Measurements from ENCODE around the gene ST6GAL1. TPM values are rescaled to one million over a fixed set of nuclear protein-coding genes. Genes with fewer than 3 reads are reported as not detected.
A peak's percentile ranks its signal among the peaks of the same experiment; 100 is the strongest.

ST6GAL1 gene
- total RNA-seq, 1 donor from 2014 or later: 15.8 TPM

DNA sequence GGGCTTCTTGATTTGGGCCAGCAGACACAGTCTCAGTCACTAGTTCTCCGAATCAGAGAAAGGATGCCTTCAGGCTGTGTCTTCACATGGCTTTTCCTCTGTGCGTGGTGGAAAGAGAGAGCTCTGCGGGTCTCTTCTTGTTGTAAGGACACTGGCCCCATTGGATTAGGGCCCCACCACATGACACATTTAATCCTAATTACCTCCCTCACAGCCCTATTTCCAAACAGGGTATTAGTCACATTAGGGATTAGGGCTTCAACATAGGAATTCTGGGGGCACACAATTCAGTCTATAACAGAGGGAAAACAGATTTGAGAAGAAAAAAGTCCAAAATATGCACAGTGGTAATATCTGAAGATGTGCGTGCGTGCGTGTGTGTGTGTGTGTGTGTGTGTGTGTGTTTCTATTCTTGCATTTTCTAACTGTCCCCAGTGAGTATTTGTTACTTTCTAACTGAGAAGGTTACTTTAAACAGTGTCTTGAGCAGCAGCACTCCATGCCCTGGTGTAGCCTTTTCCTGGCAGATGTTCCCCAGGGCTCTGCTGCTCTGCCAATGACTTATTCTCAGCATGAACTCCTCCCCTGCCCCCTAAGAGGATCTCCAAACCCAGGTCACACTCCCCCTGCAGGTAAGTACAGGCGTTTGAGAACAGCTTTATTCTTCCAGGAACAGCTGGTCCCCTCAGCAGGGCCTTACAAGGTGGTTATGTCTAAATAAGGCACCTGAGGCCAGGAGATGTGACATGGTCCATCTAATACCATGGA is 136.1 kb downstream of the ST6GAL1 start:
- Histone ChIP-seq H3K9ac (ENCODE audit: low read length) (no peak overlapping the region), H3K27ac (ENCODE audit: low read depth, low read length) (no peak overlapping the region), H3K36me3 (ENCODE audit: insufficient read depth, low read length) (no peaks in the 10 kb centered on the region), H4K20me1 (ENCODE audit: insufficient read depth, low read length) (no peaks in the 10 kb centered on the region), H3K9me3 (ENCODE audit: insufficient read depth, low read depth, low read length) (no peaks in the 10 kb centered on the region), H2AFZ (ENCODE audit: low read depth, low read length) (no peak overlapping the region), H3K4me1 (ENCODE audit: insufficient read depth, low read length) (peaks cover 6% of the 10 kb centered on the region), H3K4me3 (ENCODE audit: insufficient read depth, low read depth, low read length) (no peak overlapping the region), H3K4me2 (ENCODE audit: low read length) (no peak overlapping the region), H3K79me2 (ENCODE audit: insufficient read depth, low read length) (no peaks in the 10 kb centered on the region), H3K27me3 (ENCODE audit: insufficient read depth, low read length) (no peaks in the 10 kb centered on the region)
- DNase-seq (ENCODE audit: low read depth) (peak; percentile 16), FAIRE-seq (no peak)
- H3K27me3 Mint-ChIP-seq (ENCODE audit: low read depth, unreplicated experiment): no peaks in the 10 kb centered on the region
- H3K36me3 Mint-ChIP-seq (ENCODE audit: low read depth, unreplicated experiment): peaks cover 10% of the 10 kb centered on the region
- H3K27ac Mint-ChIP-seq (ENCODE audit: unreplicated experiment): no peak overlapping the region
- no peak overlapping the region for H3K4me3 Mint-ChIP-seq (ENCODE audit: unreplicated experiment)
- H3K4me1 Mint-ChIP-seq (ENCODE audit: low read depth, unreplicated experiment): peaks cover 24% of the 10 kb centered on the region
- H3K9me3 Mint-ChIP-seq (ENCODE audit: unreplicated experiment): peaks cover 7% of the 10 kb centered on the region
- TF ChIP-seq, protein P1, sequence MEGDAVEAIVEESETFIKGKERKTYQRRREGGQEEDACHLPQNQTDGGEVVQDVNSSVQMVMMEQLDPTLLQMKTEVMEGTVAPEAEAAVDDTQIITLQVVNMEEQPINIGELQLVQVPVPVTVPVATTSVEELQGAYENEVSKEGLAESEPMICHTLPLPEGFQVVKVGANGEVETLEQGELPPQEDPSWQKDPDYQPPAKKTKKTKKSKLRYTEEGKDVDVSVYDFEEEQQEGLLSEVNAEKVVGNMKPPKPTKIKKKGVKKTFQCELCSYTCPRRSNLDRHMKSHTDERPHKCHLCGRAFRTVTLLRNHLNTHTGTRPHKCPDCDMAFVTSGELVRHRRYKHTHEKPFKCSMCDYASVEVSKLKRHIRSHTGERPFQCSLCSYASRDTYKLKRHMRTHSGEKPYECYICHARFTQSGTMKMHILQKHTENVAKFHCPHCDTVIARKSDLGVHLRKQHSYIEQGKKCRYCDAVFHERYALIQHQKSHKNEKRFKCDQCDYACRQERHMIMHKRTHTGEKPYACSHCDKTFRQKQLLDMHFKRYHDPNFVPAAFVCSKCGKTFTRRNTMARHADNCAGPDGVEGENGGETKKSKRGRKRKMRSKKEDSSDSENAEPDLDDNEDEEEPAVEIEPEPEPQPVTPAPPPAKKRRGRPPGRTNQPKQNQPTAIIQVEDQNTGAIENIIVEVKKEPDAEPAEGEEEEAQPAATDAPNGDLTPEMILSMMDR (IDR thresholded peaks at IDR 0.05; ENCODE audit: insufficient read depth, low read depth, low read length): no peak
- no peak for TF ChIP-seq EZH2 (IDR thresholded peaks at IDR 0.05; ENCODE audit: insufficient read depth, low read length)

DNA sequence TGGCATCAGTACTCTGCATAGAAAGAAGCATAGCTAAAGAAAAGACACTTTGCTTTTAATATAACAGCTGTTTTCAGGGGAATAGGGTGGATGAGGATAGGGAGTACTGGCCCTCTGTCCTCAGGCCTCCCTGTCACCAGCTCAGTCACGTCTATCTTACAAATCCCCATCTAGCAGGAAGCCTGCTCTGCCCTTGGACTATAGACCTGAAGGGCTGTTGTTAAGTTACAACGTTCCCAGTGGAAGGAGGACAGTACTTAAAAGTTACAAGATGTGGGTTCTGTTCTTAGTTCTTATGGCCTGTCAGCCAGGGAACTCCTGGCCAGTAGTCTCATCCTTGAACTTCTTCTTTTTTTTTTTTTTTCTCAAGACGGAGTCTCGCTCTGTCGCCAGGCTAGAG is 138.5 kb downstream of the ST6GAL1 start:
- no peak for DNase-seq (ENCODE audit: low read depth)
- no peaks in the 10 kb centered on the region for H3K27me3 ChIP-seq (ENCODE audit: insufficient read depth, low read length)
- no peaks in the 10 kb centered on the region for H3K36me3 ChIP-seq (ENCODE audit: insufficient read depth, low read length)
- no peak overlapping the region for H3K4me2 ChIP-seq (ENCODE audit: low read length)
- TF ChIP-seq EZH2 (IDR thresholded peaks at IDR 0.05; ENCODE audit: insufficient read depth, low read length): no peak
- TF ChIP-seq, protein P1 (IDR thresholded peaks at IDR 0.05; ENCODE audit: insufficient read depth, low read depth, low read length): no peak
- no peak overlapping the region for H3K27ac ChIP-seq (ENCODE audit: low read depth, low read length)
- Mint-ChIP-seq H3K36me3 (ENCODE audit: low read depth, unreplicated experiment) (peaks cover 14% of the 10 kb centered on the region), H3K4me3 (ENCODE audit: unreplicated experiment) (no peak overlapping the region), H3K27ac (ENCODE audit: unreplicated experiment) (no peak overlapping the region), H3K4me1 (ENCODE audit: low read depth, unreplicated experiment) (peaks cover 9% of the 10 kb centered on the region), H3K9me3 (ENCODE audit: unreplicated experiment) (peaks cover 7% of the 10 kb centered on the region), H3K27me3 (ENCODE audit: low read depth, unreplicated experiment) (no peaks in the 10 kb centered on the region)
- H3K79me2 ChIP-seq (ENCODE audit: insufficient read depth, low read length): no peaks in the 10 kb centered on the region
- no peak for FAIRE-seq
- H4K20me1 ChIP-seq (ENCODE audit: insufficient read depth, low read length): no peaks in the 10 kb centered on the region
- H3K4me1 ChIP-seq (ENCODE audit: insufficient read depth, low read length): peaks cover under 1% of the 10 kb centered on the region
- no peak overlapping the region for H2AFZ ChIP-seq (ENCODE audit: low read depth, low read length)
- H3K9ac ChIP-seq (ENCODE audit: low read length): no peak overlapping the region
- no peaks in the 10 kb centered on the region for H3K9me3 ChIP-seq (ENCODE audit: insufficient read depth, low read depth, low read length)
- H3K4me3 ChIP-seq (ENCODE audit: insufficient read depth, low read depth, low read length): no peak overlapping the region

DNA sequence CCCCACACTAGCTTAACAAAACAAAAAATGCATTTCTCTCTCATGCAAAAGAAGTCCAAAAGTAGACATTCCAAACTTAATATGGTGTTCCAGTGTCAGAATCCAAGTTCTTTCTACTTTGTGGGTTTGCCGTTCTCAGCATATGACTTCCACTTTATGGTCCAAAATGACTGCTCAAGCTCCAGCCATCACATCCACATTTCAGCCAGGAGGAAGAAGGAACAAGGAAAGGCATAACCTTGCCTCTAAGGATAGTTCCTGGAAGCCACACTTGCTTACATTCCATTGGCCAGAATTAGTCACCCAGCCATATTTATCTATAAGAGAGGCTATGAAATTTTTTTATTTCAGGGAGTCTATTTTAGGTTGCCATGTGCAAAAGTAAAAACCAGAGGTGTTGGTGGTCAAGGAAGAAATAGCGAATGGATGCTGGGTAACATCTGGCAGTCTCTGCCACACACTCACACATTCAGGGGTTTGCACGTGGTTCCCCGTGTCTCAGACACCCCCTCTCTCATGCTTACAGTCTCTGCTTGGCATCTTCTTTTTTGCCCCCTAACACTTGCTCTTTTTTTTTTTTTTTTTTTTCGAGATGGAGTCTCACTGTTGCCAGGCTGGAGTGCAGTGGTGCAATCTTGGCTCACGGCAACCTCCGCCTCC is 139.7 kb downstream of the ST6GAL1 start:
- H3K4me1 ChIP-seq (ENCODE audit: insufficient read depth, low read length): no peaks in the 10 kb centered on the region
- no peaks in the 10 kb centered on the region for H4K20me1 ChIP-seq (ENCODE audit: insufficient read depth, low read length)
- H3K4me3 ChIP-seq (ENCODE audit: insufficient read depth, low read depth, low read length): no peak overlapping the region
- Mint-ChIP-seq H3K4me3 (ENCODE audit: unreplicated experiment) (no peak overlapping the region), H3K4me1 (ENCODE audit: low read depth, unreplicated experiment) (no peaks in the 10 kb centered on the region), H3K27ac (ENCODE audit: unreplicated experiment) (no peak overlapping the region), H3K9me3 (ENCODE audit: unreplicated experiment) (peaks cover 7% of the 10 kb centered on the region), H3K27me3 (ENCODE audit: low read depth, unreplicated experiment) (no peaks in the 10 kb centered on the region), H3K36me3 (ENCODE audit: low read depth, unreplicated experiment) (peaks cover 14% of the 10 kb centered on the region)
- TF ChIP-seq, protein P1 (IDR thresholded peaks at IDR 0.05; ENCODE audit: insufficient read depth, low read depth, low read length): no peak
- no peak for TF ChIP-seq EZH2 (IDR thresholded peaks at IDR 0.05; ENCODE audit: insufficient read depth, low read length)
- H3K36me3 ChIP-seq (ENCODE audit: insufficient read depth, low read length): no peaks in the 10 kb centered on the region
- FAIRE-seq (no peak), DNase-seq (ENCODE audit: low read depth) (no peak)
- no peak overlapping the region for H3K27ac ChIP-seq (ENCODE audit: low read depth, low read length)
- H3K27me3 ChIP-seq (ENCODE audit: insufficient read depth, low read length): no peaks in the 10 kb centered on the region
- no peaks in the 10 kb centered on the region for H3K79me2 ChIP-seq (ENCODE audit: insufficient read depth, low read length)
- no peaks in the 10 kb centered on the region for H3K9me3 ChIP-seq (ENCODE audit: insufficient read depth, low read depth, low read length)
- no peak overlapping the region for H2AFZ ChIP-seq (ENCODE audit: low read depth, low read length)
- H3K9ac ChIP-seq (ENCODE audit: low read length): no peak overlapping the region
- H3K4me2 ChIP-seq (ENCODE audit: low read length): no peak overlapping the region

Measured in astrocyte (in vitro differentiated cells and primary cell).